ENCODE data around the gene USP17L17. TPM values are rescaled to one million over a fixed set of nuclear protein-coding genes. Genes with fewer than 3 reads are reported as not detected.
"Not testable (repeated sequence)": the region's sequence is repeated elsewhere in the genome, so short reads cannot be mapped to it uniquely, and the experiment has no call there.

USP17L17 gene
- not detected for total RNA-seq

DNA sequence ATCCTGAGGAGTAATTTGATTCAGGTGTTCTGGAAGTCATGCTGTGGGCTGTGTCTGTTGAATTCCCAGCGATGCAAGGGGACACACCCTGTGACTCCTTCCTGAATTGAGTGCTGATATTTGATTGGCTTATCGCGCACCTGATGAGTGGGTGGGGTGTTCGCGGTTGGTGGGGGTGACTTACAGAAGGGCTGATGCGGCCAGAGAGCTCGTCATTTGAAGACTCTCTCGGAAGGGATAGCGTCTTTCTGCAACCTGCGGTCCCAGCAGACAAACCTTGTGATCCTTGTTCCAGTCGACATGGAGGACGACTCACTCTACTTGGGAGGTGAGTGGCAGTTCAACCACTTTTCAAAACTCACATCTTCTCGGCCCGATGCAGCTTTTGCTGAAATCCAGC, at the start of gene USP17L17:
USP17L17 (plus strand) TSS at position 301 of the 400 bp plus-strand sequence; CDS start at position 301, 0 bp downstream.
- H3K36me3 ChIP-seq; H3K4me3 ChIP-seq; H3K9me3 ChIP-seq; H3K4me1 ChIP-seq; H3K27me3 ChIP-seq; H3K27ac ChIP-seq; DNase-seq (ENCODE audit: low spot score): not testable (repeated sequence)

DNA sequence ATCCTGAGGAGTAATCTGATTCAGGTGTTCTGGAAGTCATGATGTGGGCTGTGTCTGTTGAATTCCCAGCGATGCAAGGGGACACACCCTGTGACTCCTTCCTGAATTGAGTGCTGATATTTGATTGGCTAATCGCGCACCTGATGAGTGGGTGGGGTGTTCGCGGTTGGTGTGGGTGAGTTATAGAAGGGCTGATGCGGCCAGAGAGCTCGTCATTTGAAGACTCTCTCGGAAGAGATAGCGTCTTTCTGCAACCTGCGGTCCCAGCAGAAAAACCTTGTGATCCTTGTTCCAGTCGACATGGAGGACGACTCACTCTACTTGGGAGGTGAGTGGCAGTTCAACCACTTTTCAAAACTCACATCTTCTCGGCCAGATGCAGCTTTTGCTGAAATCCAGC, 33.3 kb upstream of the USP17L17 start, which contains the start of gene USP17L10:
USP17L10 (plus strand) TSS at position 301 of the 400 bp plus-strand sequence; CDS start at position 301, 0 bp downstream.
- not testable (repeated sequence) for DNase-seq (ENCODE audit: low spot score); H3K4me1 ChIP-seq; H3K4me3 ChIP-seq; H3K9me3 ChIP-seq; H3K27me3 ChIP-seq; H3K27ac ChIP-seq; H3K36me3 ChIP-seq

DNA sequence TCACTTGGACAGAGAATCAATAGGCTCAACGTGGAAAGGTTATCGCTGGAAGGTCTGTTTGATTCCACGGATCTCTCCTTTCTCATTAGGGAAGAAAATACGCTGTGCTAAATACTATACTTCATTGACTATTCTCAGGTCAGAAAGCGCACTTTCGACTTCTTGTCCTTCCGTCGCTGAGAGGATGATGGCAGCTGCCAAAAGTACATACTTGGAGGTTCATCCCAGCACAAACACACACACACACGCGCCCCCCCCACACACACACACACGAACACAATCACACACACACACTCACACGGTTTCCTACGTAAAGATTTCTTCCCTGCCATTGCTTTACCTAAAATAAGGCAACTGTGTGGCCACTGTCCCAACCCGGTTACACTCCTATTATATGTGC, 29.0 kb upstream of the USP17L17 start:
- not testable (repeated sequence) for H3K4me1 ChIP-seq, H3K27ac ChIP-seq, H3K9me3 ChIP-seq, H3K4me3 ChIP-seq, H3K36me3 ChIP-seq, H3K27me3 ChIP-seq
- peak; percentile 52 for DNase-seq (ENCODE audit: low spot score)

- not testable (repeated sequence) for H3K36me3 ChIP-seq; H3K4me3 ChIP-seq; H3K9me3 ChIP-seq; H3K27ac ChIP-seq; H3K27me3 ChIP-seq; H3K4me1 ChIP-seq; DNase-seq (ENCODE audit: low spot score)
Observed at GRCh38 chr4:9215105-9215504, 28.6 kb upstream of the USP17L17 start, which contains the start of gene USP17L11. Gene USP17L11, plus strand, starts transcription at chr4:9215405. Its CDS starts 0 bp downstream, at chr4:9215405.

DNA sequence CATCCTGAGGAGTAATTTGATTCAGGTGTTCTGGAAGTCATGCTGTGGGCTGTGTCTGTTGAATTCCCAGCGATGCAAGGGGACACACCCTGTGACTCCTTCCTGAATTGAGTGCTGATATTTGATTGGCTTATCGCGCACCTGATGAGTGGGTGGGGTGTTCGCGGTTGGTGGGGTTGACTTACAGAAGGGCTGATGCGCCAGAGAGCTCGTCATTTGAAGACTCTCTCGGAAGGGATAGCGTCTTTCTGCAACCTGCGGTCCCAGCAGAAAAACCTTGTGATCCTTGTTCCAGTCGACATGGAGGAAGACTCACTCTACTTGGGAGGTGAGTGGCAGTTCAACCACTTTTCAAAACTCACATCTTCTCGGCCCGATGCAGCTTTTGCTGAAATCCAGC, 23.8 kb upstream of the USP17L17 start, which contains the start of gene USP17L12:
USP17L12 (plus strand) TSS at position 301 of the 400 bp plus-strand sequence; CDS start at position 301, 0 bp downstream.
- not testable (repeated sequence) for H3K27me3 ChIP-seq; DNase-seq (ENCODE audit: low spot score)

GRCh38 chr4:9224596-9224995, 19.1 kb upstream of the USP17L17 start, which contains the start of gene USP17L13:
Gene USP17L13, plus strand, starts transcription at chr4:9224896. Its CDS starts 0 bp downstream, at chr4:9224896.
- H3K4me3 ChIP-seq; H3K27ac ChIP-seq; H3K4me1 ChIP-seq; H3K36me3 ChIP-seq; H3K9me3 ChIP-seq; H3K27me3 ChIP-seq; DNase-seq (ENCODE audit: low spot score): not testable (repeated sequence)

More for the DNA sequence above, 23.8 kb upstream of the USP17L17 start, which contains the start of gene USP17L12:
- not testable (repeated sequence) for H3K4me1 ChIP-seq, H3K4me3 ChIP-seq, H3K36me3 ChIP-seq, H3K27ac ChIP-seq, H3K9me3 ChIP-seq

DNA sequence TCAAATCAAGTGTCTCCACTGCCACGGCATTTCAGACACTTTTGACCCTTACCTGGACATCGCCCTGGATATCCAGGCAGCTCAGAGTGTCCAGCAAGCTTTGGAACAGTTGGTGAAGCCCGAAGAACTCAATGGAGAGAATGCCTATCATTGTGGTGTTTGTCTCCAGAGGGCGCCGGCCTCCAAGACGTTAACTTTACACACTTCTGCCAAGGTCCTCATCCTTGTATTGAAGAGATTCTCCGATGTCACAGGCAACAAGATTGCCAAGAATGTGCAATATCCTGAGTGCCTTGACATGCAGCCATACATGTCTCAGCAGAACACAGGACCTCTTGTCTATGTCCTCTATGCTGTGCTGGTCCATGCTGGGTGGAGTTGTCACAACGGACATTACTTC, 13.4 kb upstream of the USP17L17 start:
- H3K27me3 ChIP-seq, H3K9me3 ChIP-seq, H3K4me3 ChIP-seq, H3K36me3 ChIP-seq, H3K27ac ChIP-seq, H3K4me1 ChIP-seq: not testable (repeated sequence)
- peak; percentile 55 for DNase-seq (ENCODE audit: low spot score)

GRCh38 chr4:9234085-9234484, 9.6 kb upstream of the USP17L17 start, which contains the start of gene USP17L15:
Gene USP17L15, plus strand, starts transcription at chr4:9234385. Its CDS starts 0 bp downstream, at chr4:9234385.
- H3K27me3 ChIP-seq; H3K27ac ChIP-seq; H3K4me1 ChIP-seq; H3K9me3 ChIP-seq; H3K36me3 ChIP-seq; DNase-seq (ENCODE audit: low spot score); H3K4me3 ChIP-seq: not testable (repeated sequence)

DNA sequence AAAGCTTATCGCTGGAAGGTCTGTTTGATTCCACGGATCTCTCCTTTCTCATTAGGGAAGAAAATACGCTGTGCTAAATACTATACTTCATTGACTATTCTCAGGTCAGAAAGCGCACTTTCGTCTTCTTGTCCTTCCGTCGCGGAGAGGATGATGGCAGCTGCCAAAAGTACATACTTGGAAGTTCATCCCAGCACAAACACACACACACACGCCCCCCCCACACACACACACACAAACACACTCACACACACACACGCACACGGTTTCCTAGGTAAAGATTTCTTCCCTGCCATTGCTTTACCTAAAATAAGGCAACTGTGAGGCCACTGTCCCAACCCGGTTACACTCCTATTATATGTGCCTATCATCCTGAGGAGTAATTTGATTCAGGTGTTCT, 5.2 kb upstream of the USP17L17 start:
- H3K27ac ChIP-seq; H3K27me3 ChIP-seq; DNase-seq (ENCODE audit: low spot score); H3K9me3 ChIP-seq; H3K36me3 ChIP-seq; H3K4me3 ChIP-seq; H3K4me1 ChIP-seq: not testable (repeated sequence)

GRCh38 chr4:9247953-9248680, 4.4 kb downstream of the USP17L17 start, which contains the start of gene USP17L18:
Gene USP17L18, plus strand, starts transcription at chr4:9248630. Its CDS starts 0 bp downstream, at chr4:9248630.
- peak; percentile 57 for DNase-seq (ENCODE audit: low spot score)
- not testable (repeated sequence) for H3K4me3 ChIP-seq, H3K9me3 ChIP-seq, H3K27ac ChIP-seq, H3K27me3 ChIP-seq, H3K36me3 ChIP-seq, H3K4me1 ChIP-seq

DNA sequence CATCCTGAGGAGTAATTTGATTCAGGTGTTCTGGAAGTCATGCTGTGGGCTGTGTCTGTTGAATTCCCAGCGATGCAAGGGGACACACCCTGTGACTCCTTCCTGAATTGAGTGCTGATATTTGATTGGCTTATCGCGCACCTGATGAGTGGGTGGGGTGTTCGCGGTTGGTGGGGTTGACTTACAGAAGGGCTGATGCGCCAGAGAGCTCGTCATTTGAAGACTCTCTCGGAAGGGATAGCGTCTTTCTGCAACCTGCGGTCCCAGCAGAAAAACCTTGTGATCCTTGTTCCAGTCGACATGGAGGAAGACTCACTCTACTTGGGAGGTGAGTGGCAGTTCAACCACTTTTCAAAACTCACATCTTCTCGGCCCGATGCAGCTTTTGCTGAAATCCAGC, 9.4 kb downstream of the USP17L17 start, which contains the start of gene USP17L19:
USP17L19 (plus strand) TSS at position 301 of the 400 bp plus-strand sequence; CDS start at position 301, 0 bp downstream.
- H3K36me3 ChIP-seq; H3K9me3 ChIP-seq; H3K4me1 ChIP-seq; DNase-seq (ENCODE audit: low spot score); H3K27ac ChIP-seq; H3K27me3 ChIP-seq; H3K4me3 ChIP-seq: not testable (repeated sequence)

DNA sequence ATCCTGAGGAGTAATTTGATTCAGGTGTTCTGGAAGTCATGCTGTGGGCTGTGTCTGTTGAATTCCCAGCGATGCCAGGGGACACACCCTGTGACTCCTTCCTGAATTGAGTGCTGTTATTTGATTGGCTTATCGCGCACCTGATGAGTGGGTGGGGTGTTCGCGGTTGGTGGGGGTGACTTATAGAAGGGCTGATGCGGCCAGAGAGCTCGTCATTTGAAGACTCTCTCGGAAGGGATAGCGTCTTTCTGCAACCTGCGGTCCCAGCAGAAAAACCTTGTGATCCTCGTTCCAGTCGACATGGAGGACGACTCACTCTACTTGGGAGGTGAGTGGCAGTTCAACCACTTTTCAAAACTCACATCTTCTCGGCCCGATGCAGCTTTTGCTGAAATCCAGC, 14.1 kb downstream of the USP17L17 start, which contains the start of gene USP17L20:
USP17L20 (plus strand) TSS at position 301 of the 400 bp plus-strand sequence; CDS start at position 301, 0 bp downstream.
- not testable (repeated sequence) for H3K4me1 ChIP-seq; DNase-seq (ENCODE audit: low spot score); H3K9me3 ChIP-seq; H3K36me3 ChIP-seq; H3K27ac ChIP-seq; H3K4me3 ChIP-seq; H3K27me3 ChIP-seq

- not testable (repeated sequence) for DNase-seq (ENCODE audit: low spot score); H3K4me1 ChIP-seq; H3K27ac ChIP-seq; H3K27me3 ChIP-seq; H3K4me3 ChIP-seq; H3K9me3 ChIP-seq; H3K36me3 ChIP-seq
Observed at GRCh38 chr4:9262572-9262971, 18.9 kb downstream of the USP17L17 start, which contains the start of gene USP17L21. Gene USP17L21, plus strand, starts transcription at chr4:9262872. Its CDS starts 0 bp downstream, at chr4:9262872.

GRCh38 chr4:9267319-9267718, 23.6 kb downstream of the USP17L17 start, which contains the start of gene USP17L22:
Gene USP17L22, plus strand, starts transcription at chr4:9267619. Its CDS starts 0 bp downstream, at chr4:9267619.
- not testable (repeated sequence) for H3K27ac ChIP-seq; H3K36me3 ChIP-seq; H3K9me3 ChIP-seq; DNase-seq (ENCODE audit: low spot score); H3K27me3 ChIP-seq; H3K4me3 ChIP-seq; H3K4me1 ChIP-seq

- not testable (repeated sequence) for H3K36me3 ChIP-seq, H3K27me3 ChIP-seq, H3K9me3 ChIP-seq, H3K4me1 ChIP-seq, H3K27ac ChIP-seq, H3K4me3 ChIP-seq
- DNase-seq (ENCODE audit: low spot score) = peak; percentile 82
Observed at GRCh38 chr4:9271719-9272118, 28.0 kb downstream of the USP17L17 start.
